OCI-LY7 (cell line): ENCODE results near the gene TP53AIP1. TPM values are rescaled to one million over a fixed set of nuclear protein-coding genes. Genes with fewer than 3 reads are reported as not detected.

Experiments
- BruUV-seq: library from RNA; stranded (reverse); fragments of 400-500 nt; replicated peaks from 2 replicates; lab custom pipeline; 2021; lab: Mats Ljungman, UMichigan
- CTCF ChIA-PET: fragments of 300-600 bp; sonication (Branson Sonifier 250); formaldehyde crosslinking; loops from one replicate; lab custom pipeline; 2022; ENCODE audit warnings: antibody characterized with exemption; ENCODE audit not compliant: unreplicated experiment; lab: Charles Lee
- POLR2A ChIA-PET: fragments of 300-600 bp; sonication (Branson Sonifier 250); formaldehyde crosslinking; loops from one replicate; lab custom pipeline; 2022; ENCODE audit warnings: antibody characterized with exemption; lab: Charles Lee
- DNase-seq: peaks from one replicate; pipeline ENCODE4 v3.0.0-alpha.2; 2015; ENCODE audit warnings: low spot score
- H2AFZ ChIP-seq: fragments of 200-600 bp; sonication (generic), shearing (Covaris generic); 2 replicates; pipeline ENCODE4 v1.6.1; 2014; ENCODE audit warnings: mild to moderate bottlenecking, antibody characterized with exemption, low read length, moderate library complexity
- H3K27ac ChIP-seq: fragments of 200-600 bp; sonication (generic); 2 replicates; pipeline ENCODE4 v1.5.1; 2014; ENCODE audit warnings: mixed run types, low read depth, mild to moderate bottlenecking, moderate library complexity, low read length, inconsistent platforms; ENCODE audit not compliant: poor library complexity, severe bottlenecking
- H3K36me3 ChIP-seq: fragments of 200-600 bp; sonication (generic); 2 replicates; pipeline ENCODE4 v1.6.1; 2014; ENCODE audit warnings: mild to moderate bottlenecking, antibody characterized with exemption, low read length, moderate library complexity, mixed read lengths; ENCODE audit not compliant: insufficient read depth
- H3K4me1 ChIP-seq: fragments of 200-600 bp; sonication (generic); 2 replicates; pipeline ENCODE4 v1.5.1; 2014; ENCODE audit warnings: mild to moderate bottlenecking, low read length; ENCODE audit not compliant: insufficient read depth, poor library complexity, severe bottlenecking
- H3K4me2 ChIP-seq: fragments of 200-600 bp; sonication (generic); 2 replicates; pipeline ENCODE4 v1.6.1; 2014; ENCODE audit warnings: mild to moderate bottlenecking, low read length
- H3K4me3 ChIP-seq: fragments of 200-600 bp; sonication (generic); 2 replicates; pipeline ENCODE4 v1.5.1; 2014; ENCODE audit warnings: mild to moderate bottlenecking, low read depth, low read length; ENCODE audit not compliant: poor library complexity, severe bottlenecking
- H3K79me2 ChIP-seq: fragments of 200-600 bp; sonication (generic); 2 replicates; pipeline ENCODE4 v1.6.1; 2016; ENCODE audit warnings: low read depth, mild to moderate bottlenecking, low read length, moderate library complexity, mixed read lengths; ENCODE audit not compliant: insufficient read depth
- H3K9me2 ChIP-seq: fragments of 200-600 bp; sonication (generic); 2 replicates; pipeline ENCODE4 v1.6.1; 2016; ENCODE audit warnings: mild to moderate bottlenecking, low read length, mixed read lengths; ENCODE audit not compliant: insufficient read depth
- H3K9me3 ChIP-seq: fragments of 200-600 bp; sonication (generic); 2 replicates; pipeline ENCODE4 v1.6.1; 2014; ENCODE audit warnings: mild to moderate bottlenecking, mixed run types, low read length, mixed read lengths
- H4K20me1 ChIP-seq: fragments of 200-600 bp; sonication (generic); 2 replicates; pipeline ENCODE4 v1.6.1; 2014; ENCODE audit warnings: mild to moderate bottlenecking, antibody characterized with exemption, low read length, moderate library complexity, mixed read lengths; ENCODE audit not compliant: insufficient read depth
- CTCF ChIP-seq: fragments of 200-600 bp; sonication (generic); conservative IDR thresholded peaks from 2 replicates; pipeline ENCODE4 v1.5.1; 2014; ENCODE audit warnings: mild to moderate bottlenecking, antibody characterized with exemption, low read length, moderate library complexity, mixed read lengths
- EZH2phosphoT487 ChIP-seq: fragments of 200-600 bp; sonication (generic); IDR thresholded peaks from 2 replicates; pipeline ENCODE4 v1.6.1; 2018; ENCODE audit warnings: low read depth, borderline replicate concordance, mild to moderate bottlenecking, mixed run types, antibody characterized with exemption, low read length, moderate library complexity, mixed read lengths
- intact Hi-C: fragments of 100-400 bp; cut with micrococcal nuclease; formaldehyde crosslinking; loops from one replicate; pipeline ENCODE4 v1.10.0; 2022; ENCODE audit not compliant: unreplicated experiment
- total RNA-seq, 2 experiments: library from RNA; depleted of rRNA in 1 of 2; stranded (reverse); fragments of >200 nt in 1 of 2; shearing (Covaris generic) in 1 of 2; gene quantifications; 2 replicates each; pipeline ENCODE4 v1.2.3, GENCODE V29; 2014 to 2022

TP53AIP1 gene
- total RNA-seq, 2 experiments from 2014 or later: not detected

DNA sequence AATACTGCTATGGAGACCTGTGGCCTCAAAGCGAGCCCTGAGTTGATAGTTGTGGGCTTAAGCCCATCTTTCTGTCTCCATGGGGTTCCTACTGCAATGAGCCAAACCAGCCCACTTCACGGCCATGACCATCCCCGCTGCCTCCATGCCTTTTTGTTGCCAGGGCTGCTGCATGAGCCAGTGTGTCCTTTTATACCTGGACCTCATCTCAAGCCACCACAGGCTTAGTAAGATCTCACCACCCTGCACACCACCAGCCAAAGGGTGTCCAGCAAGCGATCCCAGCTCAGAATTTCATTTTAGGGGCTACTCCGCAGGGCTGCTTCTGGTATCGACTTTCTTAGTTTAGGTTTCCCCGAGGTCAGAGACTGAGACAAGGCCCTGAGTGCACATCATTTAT, 8.3 kb downstream of the TP53AIP1 start:
- H3K27ac ChIP-seq: no peak overlapping the region
- TF ChIP-seq CTCF: no peak
- no peaks in the 10 kb centered on the region for H4K20me1 ChIP-seq
- no peaks in the 10 kb centered on the region for H3K9me2 ChIP-seq
- H3K4me3 ChIP-seq: no peak overlapping the region
- DNase-seq: no peak
- no peaks in the 10 kb centered on the region for H3K4me1 ChIP-seq
- H3K79me2 ChIP-seq: no peaks in the 10 kb centered on the region
- H3K9me3 ChIP-seq: no peaks in the 10 kb centered on the region
- H3K36me3 ChIP-seq: no peaks in the 10 kb centered on the region
- POLR2A ChIA-PET: interaction anchor here (1.6 kb wide), 1 partner anchor 10 kb away, joined by 6 read pairs; no protein-coding TSS in a partner anchor
- intact Hi-C loops: no loop called here
- no peak overlapping the region for H2AFZ ChIP-seq
- no TSS peak for BruUV-seq
- CTCF ChIA-PET: no interaction called here
- no peak overlapping the region for H3K4me2 ChIP-seq

GRCh38 chr11:128933481-128934178, 9.0 kb downstream of the TP53AIP1 start:
- Histone ChIP-seq H2AFZ (no peak overlapping the region), H3K4me3 (no peak overlapping the region), H3K4me2 (no peak overlapping the region), H4K20me1 (no peaks in the 10 kb centered on the region), H3K79me2 (no peaks in the 10 kb centered on the region), H3K36me3 (no peaks in the 10 kb centered on the region), H3K9me3 (no peaks in the 10 kb centered on the region), H3K9me2 (no peaks in the 10 kb centered on the region), H3K4me1 (no peaks in the 10 kb centered on the region), H3K27ac (no peak overlapping the region)
- ChIA-PET POLR2A (interaction anchor here (1.3 to 1.6 kb wide), 2 partner anchors 11 to 103 kb away, joined by 6 to 9 read pairs; no protein-coding TSS in a partner anchor), CTCF (no interaction called here)
- BruUV-seq: no TSS peak
- DNase-seq: no peak
- TF ChIP-seq CTCF (no peak), EZH2phosphoT487 (no peak)
- intact Hi-C loops: no loop called here

DNA sequence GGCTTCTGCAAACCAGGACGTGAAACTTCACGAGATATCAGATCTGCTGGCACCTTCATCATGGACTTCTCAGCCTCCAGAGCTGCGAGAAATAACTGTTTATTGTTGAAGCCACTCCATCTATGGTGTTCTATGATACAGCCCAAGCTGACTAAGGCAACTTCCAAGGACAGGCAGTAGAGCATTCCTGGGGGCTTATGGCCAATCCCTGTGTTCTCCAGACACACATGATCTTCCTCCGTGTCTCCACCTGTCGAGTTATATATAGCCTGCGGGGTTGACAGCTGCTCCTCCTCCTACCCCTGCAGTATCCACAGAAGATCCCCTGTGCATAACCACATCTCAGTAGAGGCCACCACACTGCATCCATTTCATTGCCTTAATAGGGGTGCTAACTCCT, 11.0 kb downstream of the TP53AIP1 start:
- intact Hi-C loops: no loop called here
- no TSS peak for BruUV-seq
- Histone ChIP-seq H3K4me3 (no peak overlapping the region), H4K20me1 (no peaks in the 10 kb centered on the region), H3K9me2 (no peaks in the 10 kb centered on the region), H2AFZ (no peak overlapping the region), H3K9me3 (no peaks in the 10 kb centered on the region), H3K79me2 (no peaks in the 10 kb centered on the region), H3K4me2 (no peak overlapping the region), H3K27ac (no peak overlapping the region), H3K36me3 (no peaks in the 10 kb centered on the region), H3K4me1 (no peaks in the 10 kb centered on the region)
- CTCF ChIA-PET: no interaction called here
- DNase-seq: no peak
- no peak for TF ChIP-seq EZH2phosphoT487
- no peak for TF ChIP-seq CTCF
- POLR2A ChIA-PET: no interaction called here
